DND-41 (cell line): ENCODE measurements around the gene IARS2.

ENCODE experiments used
- ATAC-seq: fragments of 200-7000 bp; cut with Tn5 transposase; 3 replicates; pipeline ENCODE4 v1.9.1; 2021; ENCODE audit warnings: low read depth; ENCODE audit not compliant: insufficient read depth
- DNase-seq: peaks from one replicate; pipeline ENCODE4 v3.0.0-alpha.2; 2020
- H2AFZ ChIP-seq: 2 replicates; pipeline ENCODE4 v1.6.0; 2012; ENCODE audit warnings: low read depth, low read length
- H3K27ac ChIP-seq: 2 replicates; pipeline ENCODE4 v1.5.1; 2012; ENCODE audit warnings: low read length, inconsistent platforms
- H3K27me3 ChIP-seq: fragments of 200-600 bp; sonication (generic); 2 replicates; pipeline ENCODE4 v1.6.0; 2012; ENCODE audit warnings: low read length, mild to moderate bottlenecking, inconsistent platforms; ENCODE audit not compliant: insufficient read depth, poor library complexity
- H3K36me3 ChIP-seq: 2 replicates; pipeline ENCODE4 v1.5.1; 2012; ENCODE audit warnings: low read length, inconsistent platforms; ENCODE audit not compliant: insufficient read depth
- H3K4me1 ChIP-seq: 2 replicates; pipeline ENCODE4 v1.5.1; 2012; ENCODE audit warnings: mild to moderate bottlenecking, low read length; ENCODE audit not compliant: insufficient read depth
- H3K4me2 ChIP-seq: 2 replicates; pipeline ENCODE4 v1.6.0; 2012; ENCODE audit warnings: mild to moderate bottlenecking, moderate library complexity, low read length, inconsistent platforms; ENCODE audit not compliant: insufficient read depth
- H3K4me3 ChIP-seq, 2 experiments: fragments of 200-600 bp in 1 of 2; shearing (Covaris generic) in 1 of 2; 2 replicates each; pipeline ENCODE4 v1.5.1; 2012 to 2016; ENCODE audit warnings: inconsistent platforms in 2 of 2, low read length in 2 of 2, mild to moderate bottlenecking in 2 of 2, low read depth in 1 of 2, moderate library complexity in 1 of 2
- H3K79me2 ChIP-seq: 2 replicates; pipeline ENCODE4 v1.6.0; 2012; ENCODE audit warnings: low read length, inconsistent platforms; ENCODE audit not compliant: insufficient read depth
- H3K9ac ChIP-seq: 2 replicates; pipeline ENCODE4 v1.6.0; 2012; ENCODE audit warnings: low read depth, mild to moderate bottlenecking, inconsistent platforms, low read length, moderate library complexity
- H3K9me3 ChIP-seq: 2 replicates; pipeline ENCODE4 v1.5.1; 2012; ENCODE audit warnings: low read length, moderate library complexity, mild to moderate bottlenecking, inconsistent platforms; ENCODE audit not compliant: insufficient read depth, severe bottlenecking
- H4K20me1 ChIP-seq: 2 replicates; pipeline ENCODE4 v1.6.0; 2012; ENCODE audit warnings: low read length; ENCODE audit not compliant: insufficient read depth
- EZH2 ChIP-seq: IDR thresholded peaks from 3 replicates; pipeline ENCODE4 v1.6.1; 2012; ENCODE audit warnings: borderline replicate concordance, low read depth, mild to moderate bottlenecking, moderate library complexity, low read length, inconsistent platforms; ENCODE audit not compliant: severe bottlenecking
- TF ChIP-seq, protein P1 (sequence below): IDR thresholded peaks from 2 replicates; pipeline ENCODE4 v1.5.1; 2012; ENCODE audit warnings: borderline replicate concordance, low read length, moderate library complexity, mild to moderate bottlenecking; ENCODE audit not compliant: poor library complexity, severe bottlenecking; ENCODE audit errors: extremely low read depth

The IARS2 gene

DNA sequence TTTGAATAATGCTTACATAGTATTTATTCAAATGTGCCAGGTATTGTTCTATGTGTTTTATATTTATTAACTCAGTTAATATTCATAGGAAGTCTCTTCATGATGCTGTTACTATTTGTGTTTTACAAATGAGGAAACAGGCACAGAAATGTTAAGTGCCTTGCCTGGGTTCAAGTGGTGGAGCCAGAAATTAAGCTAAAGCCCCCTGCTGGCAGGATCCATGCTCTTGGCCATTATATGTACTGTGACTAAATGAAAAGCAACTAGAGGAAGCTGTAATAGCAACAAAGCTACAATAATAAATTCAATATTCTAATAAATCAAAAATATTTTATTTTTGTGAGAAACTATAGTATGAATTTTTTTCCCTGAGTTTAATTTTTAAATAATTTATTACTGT, 30.0 kb downstream of the IARS2 start:
- H3K9me3 ChIP-seq = no peaks in the 10 kb centered on the region
- no peak overlapping the region for H3K4me2 ChIP-seq
- H3K27ac ChIP-seq = no peak overlapping the region
- no peak overlapping the region for H3K9ac ChIP-seq
- H3K4me1 ChIP-seq = no peaks in the 10 kb centered on the region
- H3K79me2 ChIP-seq = peaks cover 5% of the 10 kb centered on the region; the same call in 1 of the 2 replicates
- ATAC-seq (peak; percentile 59; the same call in 2 of the 3 replicates), DNase-seq (peak; percentile 27)
- H2AFZ ChIP-seq = no peak overlapping the region
- TF ChIP-seq, protein P1, sequence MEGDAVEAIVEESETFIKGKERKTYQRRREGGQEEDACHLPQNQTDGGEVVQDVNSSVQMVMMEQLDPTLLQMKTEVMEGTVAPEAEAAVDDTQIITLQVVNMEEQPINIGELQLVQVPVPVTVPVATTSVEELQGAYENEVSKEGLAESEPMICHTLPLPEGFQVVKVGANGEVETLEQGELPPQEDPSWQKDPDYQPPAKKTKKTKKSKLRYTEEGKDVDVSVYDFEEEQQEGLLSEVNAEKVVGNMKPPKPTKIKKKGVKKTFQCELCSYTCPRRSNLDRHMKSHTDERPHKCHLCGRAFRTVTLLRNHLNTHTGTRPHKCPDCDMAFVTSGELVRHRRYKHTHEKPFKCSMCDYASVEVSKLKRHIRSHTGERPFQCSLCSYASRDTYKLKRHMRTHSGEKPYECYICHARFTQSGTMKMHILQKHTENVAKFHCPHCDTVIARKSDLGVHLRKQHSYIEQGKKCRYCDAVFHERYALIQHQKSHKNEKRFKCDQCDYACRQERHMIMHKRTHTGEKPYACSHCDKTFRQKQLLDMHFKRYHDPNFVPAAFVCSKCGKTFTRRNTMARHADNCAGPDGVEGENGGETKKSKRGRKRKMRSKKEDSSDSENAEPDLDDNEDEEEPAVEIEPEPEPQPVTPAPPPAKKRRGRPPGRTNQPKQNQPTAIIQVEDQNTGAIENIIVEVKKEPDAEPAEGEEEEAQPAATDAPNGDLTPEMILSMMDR = peak; percentile 53
- TF ChIP-seq EZH2 = no peak
- H4K20me1 ChIP-seq = no peaks in the 10 kb centered on the region
- no peak overlapping the region for H3K4me3 ChIP-seq
- H3K27me3 ChIP-seq = no peaks in the 10 kb centered on the region
- peaks cover 55% of the 10 kb centered on the region for H3K36me3 ChIP-seq

DNA sequence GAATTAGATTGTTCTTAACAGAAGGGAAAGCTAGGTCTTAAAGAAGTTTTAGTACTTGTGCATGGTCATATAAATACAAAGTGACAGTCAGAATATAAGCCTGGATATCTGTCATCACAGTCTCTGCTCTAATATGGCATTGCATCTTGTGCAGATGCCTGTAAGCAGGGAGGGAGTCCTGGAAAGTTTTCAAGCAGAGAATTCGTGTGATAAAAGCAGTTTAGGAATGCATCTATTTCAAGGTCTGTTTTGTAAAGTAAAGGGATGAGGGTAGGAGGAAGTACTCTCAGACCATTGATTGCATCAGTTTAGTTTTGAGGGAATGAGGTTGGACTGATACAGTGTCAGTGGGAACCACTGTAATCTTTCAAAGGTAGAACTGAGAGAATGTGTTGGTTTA, 30.6 kb downstream of the IARS2 start:
- no peak for DNase-seq
- Histone ChIP-seq H3K79me2 (peaks cover 2% of the 10 kb centered on the region; the same call in 1 of the 2 replicates), H3K9me3 (no peaks in the 10 kb centered on the region), H3K4me1 (no peaks in the 10 kb centered on the region), H3K27me3 (no peaks in the 10 kb centered on the region), H2AFZ (no peak overlapping the region), H3K4me2 (no peak overlapping the region), H3K27ac (no peak overlapping the region), H3K36me3 (peaks cover 55% of the 10 kb centered on the region), H3K4me3 (no peak overlapping the region), H3K9ac (no peak overlapping the region), H4K20me1 (no peaks in the 10 kb centered on the region)
- ATAC-seq = no peak
- no peak for TF ChIP-seq EZH2

DNA sequence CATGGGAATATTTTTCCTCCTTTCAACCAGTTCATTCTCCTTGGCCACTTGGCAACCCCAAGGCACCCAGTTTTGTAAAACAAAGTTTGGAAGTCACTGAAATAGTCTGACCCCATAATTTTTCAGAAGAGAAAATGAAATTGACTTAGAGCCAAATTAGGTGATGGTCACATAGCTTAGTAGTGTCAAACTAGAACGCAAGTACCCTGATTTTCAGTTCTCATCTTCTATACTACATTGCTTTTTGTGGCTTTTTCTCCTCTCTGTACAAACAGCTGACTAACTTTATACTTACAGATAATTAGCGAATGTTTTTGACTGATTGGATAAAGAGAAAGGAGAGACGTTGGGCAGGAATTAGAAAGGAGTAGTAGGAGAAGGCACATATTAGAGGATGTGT, 33.1 kb downstream of the IARS2 start:
- H3K4me1 ChIP-seq = no peaks in the 10 kb centered on the region
- no peak for ATAC-seq

GRCh38 chr1:220129479-220130210, 35.7 kb downstream of the IARS2 start:
- Histone ChIP-seq H3K36me3 (peaks cover 66% of the 10 kb centered on the region), H3K4me2 (no peak overlapping the region), H3K9me3 (no peaks in the 10 kb centered on the region), H3K4me3 (no peak overlapping the region), H3K9ac (no peak overlapping the region), H3K4me1 (no peaks in the 10 kb centered on the region), H4K20me1 (no peaks in the 10 kb centered on the region), H3K27ac (no peak overlapping the region), H3K79me2 (0 out of 2 replicates have a peak, but pooled peaks cover 4% of the 10 kb centered on the region), H3K27me3 (no peaks in the 10 kb centered on the region), H2AFZ (no peak overlapping the region)
- no peak for ATAC-seq
- no peak for TF ChIP-seq EZH2
- TF ChIP-seq, protein P1 = no peak
- DNase-seq = no peak

More for the DNA sequence above, 33.1 kb downstream of the IARS2 start:
- no peak overlapping the region for H2AFZ ChIP-seq
- H3K4me2 ChIP-seq = no peak overlapping the region
- 0 out of 2 replicates have a peak, but pooled peaks cover 2% of the 10 kb centered on the region for H3K79me2 ChIP-seq
- no peak for DNase-seq
- H3K9me3 ChIP-seq = no peaks in the 10 kb centered on the region
- H3K36me3 ChIP-seq = peaks cover 55% of the 10 kb centered on the region
- H4K20me1 ChIP-seq = no peaks in the 10 kb centered on the region
- H3K9ac ChIP-seq = no peak overlapping the region
- TF ChIP-seq EZH2 = no peak
- TF ChIP-seq, protein P1 = no peak
- H3K27ac ChIP-seq = no peak overlapping the region
- H3K27me3 ChIP-seq = no peaks in the 10 kb centered on the region
- no peak overlapping the region for H3K4me3 ChIP-seq
